Embryonic facial prominence (tissue), 1 donor: ENCODE results near the gene PTPRR.

ENCODE experiments used
- DNase-seq: peaks from one replicate; pipeline ENCODE4 v3.0.0-alpha.2; 2016; ENCODE audit errors: extremely low spot score

The PTPRR gene

GRCh38 chr12:70607107-70607506, 313.4 kb downstream of the PTPRR start:
- DNase-seq, result no peak

GRCh38 chr12:70605976-70606375, 314.6 kb downstream of the PTPRR start:
- no peak for DNase-seq

GRCh38 chr12:70604662-70605061, 315.9 kb downstream of the PTPRR start:
- DNase-seq, result no peak

GRCh38 chr12:70603044-70603443, 317.5 kb downstream of the PTPRR start:
- DNase-seq, result no peak

GRCh38 chr12:70598467-70599193, 321.9 kb downstream of the PTPRR start:
- no peak for DNase-seq

- DNase-seq, result no peak
These were observed 327.9 kb downstream of the PTPRR start for GRCh38 chr12:70592664-70593063.

GRCh38 chr12:70590549-70591226, 329.9 kb downstream of the PTPRR start:
- no peak for DNase-seq

GRCh38 chr12:70590051-70590450, 330.5 kb downstream of the PTPRR start:
- no peak for DNase-seq
